Liver (tissue), 3 donors: Measurements from ENCODE around the gene JDP2.

Source experiments
- CTCF ChIP-seq: fragments of 150-350 bp; IDR thresholded peaks from 2 replicates; pipeline ENCODE4 v1.5.1; 2017; ENCODE audit warnings: improper control_type of control experiment, low read depth, low read length; ENCODE audit not compliant: missing input control
- EGR1 ChIP-seq, 2 donors: IDR thresholded peaks; 2 replicates each; pipeline ENCODE4 v1.6.1; 2016 to 2018; ENCODE audit warnings: antibody characterized with exemption in 2 of 2, low read depth in 2 of 2
- FOXA1 ChIP-seq: IDR thresholded peaks from 2 replicates; pipeline ENCODE4 v1.6.1; 2016; ENCODE audit warnings: antibody characterized with exemption
- JUND ChIP-seq, 2 donors: IDR thresholded peaks; 2 replicates each; pipeline ENCODE4 v1.6.1; 2016; ENCODE audit warnings: antibody characterized with exemption in 2 of 2
- RAD21 ChIP-seq, 2 donors: IDR thresholded peaks; 2 replicates each; pipeline ENCODE4 v1.6.1; 2016; ENCODE audit warnings: antibody characterized with exemption in 2 of 2, mild to moderate bottlenecking in 2 of 2
- REST ChIP-seq: IDR thresholded peaks from 2 replicates; pipeline ENCODE4 v1.6.1; 2016; ENCODE audit warnings: antibody characterized with exemption, mild to moderate bottlenecking
- donor health status: healthy.
- donor health status: healthy.

- no peak for TF ChIP-seq CTCF
- TF ChIP-seq RAD21 (IDR thresholded peaks at IDR 0.05) = no peak
- no peak for TF ChIP-seq FOXA1
- no peak for TF ChIP-seq REST
- TF ChIP-seq EGR1 (IDR thresholded peaks at IDR 0.05; ENCODE audit: low read depth in 2 of 2) = no peak
- TF ChIP-seq JUND (IDR thresholded peaks at IDR 0.05) = no peak
These were observed 21.2 kb downstream of the JDP2 start for GRCh38 chr14:75449036-75449435.
